Activated B cell treated with CpG ODN at 0.5 μM for 24 hours (primary cell): Measurements from ENCODE around the gene SUSD4. TPM values are rescaled to one million over a fixed set of nuclear protein-coding genes. Genes with fewer than 3 reads are reported as not detected.
"Not testable (repeated sequence)": the region's sequence is repeated elsewhere in the genome, so short reads cannot be mapped to it uniquely, and the experiment has no call there.

ENCODE experiments used
- ATAC-seq: fragments of 200-7000 bp; cut with Tn5 transposase; one replicate; pipeline ENCODE4 v1.10.0; 2021; ENCODE audit warnings: low read depth, mild to moderate bottlenecking, moderate library complexity
- CTCF ChIA-PET: fragments of 350-600 bp; sonication (Branson Sonifier 250); formaldehyde crosslinking; loops from one replicate; lab custom pipeline; 2021; ENCODE audit warnings: antibody characterized with exemption; lab: Charles Lee
- POLR2A ChIA-PET: fragments of 350-600 bp; sonication (Branson Sonifier 250); formaldehyde crosslinking; loops from one replicate; lab custom pipeline; 2021; ENCODE audit warnings: antibody characterized with exemption; lab: Charles Lee
- DNase-seq: peaks from one replicate; pipeline ENCODE4 v3.0.0; 2022
- H3K27ac Mint-ChIP-seq: one replicate; pipeline ENCODE4 v1.8.0; 2020; ENCODE audit warnings: mixed read lengths
- H3K27me3 Mint-ChIP-seq: one replicate; pipeline ENCODE4 v1.8.0; 2021; ENCODE audit warnings: mixed read lengths
- H3K36me3 Mint-ChIP-seq: one replicate; pipeline ENCODE4 v1.8.0; 2021; ENCODE audit warnings: low read depth, mixed read lengths
- H3K4me1 Mint-ChIP-seq: one replicate; pipeline ENCODE4 v1.8.0; 2021; ENCODE audit warnings: mixed read lengths
- H3K4me3 Mint-ChIP-seq: one replicate; pipeline ENCODE4 v1.8.0; 2020; ENCODE audit warnings: mild to moderate bottlenecking, mixed read lengths
- H3K9me3 Mint-ChIP-seq: one replicate; pipeline ENCODE4 v1.8.0; 2020; ENCODE audit warnings: mixed read lengths
- intact Hi-C: fragments of 100-400 bp; cut with micrococcal nuclease; formaldehyde crosslinking; loops from one replicate; pipeline ENCODE4 v1.15.1; 2024
- total RNA-seq: library from RNA; stranded (reverse); gene quantifications from 2 replicates; pipeline ENCODE4 v1.2.3, GENCODE V29; 2022
- TF ChIP-seq, protein P1 (sequence below): fragments of 200-600 bp; IDR thresholded peaks from one replicate; pipeline ENCODE4 v1.8.0; 2022; ENCODE audit warnings: antibody characterized with exemption, mild to moderate bottlenecking

SUSD4 gene
- total RNA-seq, 1 donor from 2014 or later = not detected

GRCh38 chr1:223258751-223259198 is 105.2 kb downstream of the SUSD4 start:
- intact Hi-C loops = no loop called here
- H3K4me3 Mint-ChIP-seq = no peak overlapping the region
- no peaks in the 10 kb centered on the region for H3K9me3 Mint-ChIP-seq
- peaks cover 12% of the 10 kb centered on the region for H3K27me3 Mint-ChIP-seq
- no peak for DNase-seq
- H3K27ac Mint-ChIP-seq = no peak overlapping the region
- TF ChIP-seq, protein P1, sequence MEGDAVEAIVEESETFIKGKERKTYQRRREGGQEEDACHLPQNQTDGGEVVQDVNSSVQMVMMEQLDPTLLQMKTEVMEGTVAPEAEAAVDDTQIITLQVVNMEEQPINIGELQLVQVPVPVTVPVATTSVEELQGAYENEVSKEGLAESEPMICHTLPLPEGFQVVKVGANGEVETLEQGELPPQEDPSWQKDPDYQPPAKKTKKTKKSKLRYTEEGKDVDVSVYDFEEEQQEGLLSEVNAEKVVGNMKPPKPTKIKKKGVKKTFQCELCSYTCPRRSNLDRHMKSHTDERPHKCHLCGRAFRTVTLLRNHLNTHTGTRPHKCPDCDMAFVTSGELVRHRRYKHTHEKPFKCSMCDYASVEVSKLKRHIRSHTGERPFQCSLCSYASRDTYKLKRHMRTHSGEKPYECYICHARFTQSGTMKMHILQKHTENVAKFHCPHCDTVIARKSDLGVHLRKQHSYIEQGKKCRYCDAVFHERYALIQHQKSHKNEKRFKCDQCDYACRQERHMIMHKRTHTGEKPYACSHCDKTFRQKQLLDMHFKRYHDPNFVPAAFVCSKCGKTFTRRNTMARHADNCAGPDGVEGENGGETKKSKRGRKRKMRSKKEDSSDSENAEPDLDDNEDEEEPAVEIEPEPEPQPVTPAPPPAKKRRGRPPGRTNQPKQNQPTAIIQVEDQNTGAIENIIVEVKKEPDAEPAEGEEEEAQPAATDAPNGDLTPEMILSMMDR = no peak
- POLR2A ChIA-PET = no interaction called here
- CTCF ChIA-PET = no interaction called here
- no peaks in the 10 kb centered on the region for H3K4me1 Mint-ChIP-seq
- no peaks in the 10 kb centered on the region for H3K36me3 Mint-ChIP-seq
- ATAC-seq = no peak

DNA sequence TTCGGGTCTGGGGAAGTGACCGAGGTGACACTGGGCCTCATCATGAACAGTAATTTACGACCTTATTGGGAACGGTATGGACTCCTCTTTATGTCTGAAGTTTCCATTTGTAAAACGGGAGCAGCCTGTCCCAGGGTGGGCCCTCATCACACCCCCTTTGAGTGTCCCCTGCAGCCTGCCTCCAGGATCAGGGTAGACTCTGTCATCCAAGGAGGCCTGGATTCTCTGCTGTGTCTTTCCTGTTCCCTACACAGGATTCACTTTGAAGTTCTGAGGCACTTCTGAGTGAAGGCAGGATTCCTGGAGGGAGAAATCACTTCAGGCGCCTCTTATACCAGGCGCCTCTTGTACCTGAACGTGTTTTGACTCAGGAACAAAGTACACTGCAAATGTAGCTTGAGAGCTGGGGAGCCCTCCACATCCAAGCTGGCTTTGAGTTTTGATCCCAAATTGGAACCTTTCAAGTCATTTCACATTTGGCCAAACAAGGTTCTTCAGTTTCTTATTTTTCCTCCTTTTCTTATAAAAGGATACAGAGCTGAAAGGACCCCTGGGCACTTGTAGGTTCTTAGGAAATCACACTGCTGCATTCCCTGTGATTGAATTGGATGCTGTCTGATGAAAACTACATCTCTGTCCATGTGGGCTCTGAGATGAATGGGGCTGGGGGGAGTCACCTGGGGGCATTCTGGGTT is 106.0 kb downstream of the SUSD4 start:
- Mint-ChIP-seq H3K4me1 (no peaks in the 10 kb centered on the region), H3K4me3 (no peak overlapping the region), H3K27me3 (peaks cover 7% of the 10 kb centered on the region), H3K27ac (no peak overlapping the region), H3K9me3 (no peaks in the 10 kb centered on the region), H3K36me3 (no peaks in the 10 kb centered on the region)
- POLR2A ChIA-PET = no interaction called here
- CTCF ChIA-PET = no interaction called here
- ATAC-seq (no peak), DNase-seq (no peak)
- TF ChIP-seq, protein P1 = no peak
- intact Hi-C loops = no loop called here

DNA sequence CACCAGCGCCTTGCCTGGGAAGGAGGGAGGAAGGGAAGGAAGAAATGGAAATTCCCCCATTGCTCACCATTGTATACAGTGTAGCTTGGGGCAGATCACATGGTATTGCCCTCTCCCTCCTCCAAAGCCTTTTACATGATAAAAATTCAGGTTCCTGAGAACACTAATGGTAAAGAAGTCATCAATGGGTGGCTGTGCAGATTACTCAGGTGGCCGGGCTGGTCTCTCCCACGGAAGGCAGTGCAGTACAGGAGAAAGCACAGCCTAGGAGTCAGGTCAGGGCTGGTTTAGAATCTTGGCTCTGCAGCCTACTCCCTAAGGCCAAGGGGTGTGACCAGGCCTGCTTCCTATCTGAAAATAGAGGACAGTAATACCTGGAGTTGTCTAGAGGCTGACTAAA is 107.9 kb downstream of the SUSD4 start:
- ChIA-PET POLR2A (no interaction called here), CTCF (no interaction called here)
- no peaks in the 10 kb centered on the region for H3K36me3 Mint-ChIP-seq
- TF ChIP-seq, protein P1 = no peak
- DNase-seq (no peak), ATAC-seq (no peak)
- no peak overlapping the region for H3K4me3 Mint-ChIP-seq
- H3K27me3 Mint-ChIP-seq = peaks cover 7% of the 10 kb centered on the region
- intact Hi-C loops = no loop called here
- no peak overlapping the region for H3K27ac Mint-ChIP-seq
- H3K4me1 Mint-ChIP-seq = no peaks in the 10 kb centered on the region
- peaks cover 2% of the 10 kb centered on the region for H3K9me3 Mint-ChIP-seq

- CTCF ChIA-PET = no interaction called here
- Mint-ChIP-seq H3K27ac (no peak overlapping the region), H3K4me3 (no peak overlapping the region), H3K36me3 (no peaks in the 10 kb centered on the region), H3K27me3 (peaks cover 10% of the 10 kb centered on the region), H3K9me3 (peaks cover 2% of the 10 kb centered on the region), H3K4me1 (no peaks in the 10 kb centered on the region)
- DNase-seq (no peak), ATAC-seq (no peak)
- TF ChIP-seq, protein P1 = no peak
- POLR2A ChIA-PET = no interaction called here
- intact Hi-C loops = no loop called here
Measured at GRCh38 chr1:223253916-223254315, 110.1 kb downstream of the SUSD4 start.

GRCh38 chr1:223251387-223251786 is 112.6 kb downstream of the SUSD4 start:
- H3K27me3 Mint-ChIP-seq, H3K27ac Mint-ChIP-seq, intact Hi-C loops, CTCF ChIA-PET, H3K36me3 Mint-ChIP-seq, POLR2A ChIA-PET, H3K4me3 Mint-ChIP-seq, DNase-seq, H3K9me3 Mint-ChIP-seq, H3K4me1 Mint-ChIP-seq, ATAC-seq: not testable (repeated sequence)

GRCh38 chr1:223250632-223251015 is 113.4 kb downstream of the SUSD4 start:
- no peak for ATAC-seq
- intact Hi-C loops = no loop called here
- H3K9me3 Mint-ChIP-seq = peaks cover 2% of the 10 kb centered on the region
- ChIA-PET POLR2A (no interaction called here), CTCF (no interaction called here)
- H3K36me3 Mint-ChIP-seq = no peaks in the 10 kb centered on the region
- TF ChIP-seq, protein P1 = no peak
- no peaks in the 10 kb centered on the region for H3K4me1 Mint-ChIP-seq
- no peak overlapping the region for H3K27ac Mint-ChIP-seq
- H3K27me3 Mint-ChIP-seq = peaks cover 12% of the 10 kb centered on the region
- no peak for DNase-seq
- H3K4me3 Mint-ChIP-seq = no peak overlapping the region
